CD1c-positive myeloid dendritic cell (primary cell): Measurements from ENCODE around the gene SLC10A2.
"Not testable (repeated sequence)": the region's sequence is repeated elsewhere in the genome, so short reads cannot be mapped to it uniquely, and the experiment has no call there.

ENCODE experiments used
- DNase-seq: peaks from one replicate; pipeline ENCODE4 v3.0.0-alpha.2; 2016; ENCODE audit errors: extremely low spot score

Gene SLC10A2

GRCh38 chr13:103066079-103066780 lies at the start of gene SLC10A2:
Gene SLC10A2, minus strand, starts transcription at chr13:103066417. Its CDS starts 168 bp downstream, at chr13:103066249.
- DNase-seq, result no peak

DNA sequence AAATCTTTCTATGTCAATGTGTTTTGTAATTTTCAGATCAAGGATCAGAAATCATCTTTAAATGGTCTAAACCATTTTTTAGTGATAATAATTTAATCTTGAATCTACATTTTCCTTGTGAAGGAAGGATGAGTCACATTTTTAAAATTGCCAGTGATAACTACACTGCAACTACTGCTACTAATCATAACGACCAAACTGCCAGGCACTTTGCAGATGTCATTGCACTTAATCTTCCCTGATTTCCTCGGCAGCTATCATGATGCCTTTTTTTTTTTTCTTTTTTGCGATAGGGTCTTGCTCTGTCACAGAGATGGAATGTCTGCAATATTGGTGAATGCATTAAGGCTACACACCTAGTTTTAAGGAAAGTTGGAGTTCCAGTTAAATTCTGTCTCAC lies 41.4 kb upstream of the SLC10A2 start:
- DNase-seq, result no peak

DNA sequence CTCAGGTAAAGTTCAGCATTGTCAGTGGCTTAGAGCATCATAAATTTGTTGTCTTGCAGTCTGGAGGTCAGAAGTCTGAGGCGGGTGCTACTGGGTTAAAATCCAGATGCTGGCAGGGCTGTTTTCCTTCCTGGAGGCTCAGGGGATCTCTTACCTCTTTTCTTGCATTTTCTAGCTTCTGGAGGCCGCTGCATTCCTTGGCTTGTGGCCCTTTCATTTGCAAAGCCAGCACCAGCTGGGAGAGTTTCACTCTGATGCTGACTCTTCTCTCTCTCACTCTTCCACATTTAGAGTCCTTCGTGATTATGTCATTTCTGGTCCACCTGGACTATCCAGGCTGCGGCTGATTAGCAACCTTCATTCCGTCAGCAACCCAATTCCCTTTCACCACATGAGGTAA lies 38.1 kb upstream of the SLC10A2 start:
- DNase-seq, result no peak

- DNase-seq, result not testable (repeated sequence)
Observed at GRCh38 chr13:103103456-103103855, 37.2 kb upstream of the SLC10A2 start.

DNA sequence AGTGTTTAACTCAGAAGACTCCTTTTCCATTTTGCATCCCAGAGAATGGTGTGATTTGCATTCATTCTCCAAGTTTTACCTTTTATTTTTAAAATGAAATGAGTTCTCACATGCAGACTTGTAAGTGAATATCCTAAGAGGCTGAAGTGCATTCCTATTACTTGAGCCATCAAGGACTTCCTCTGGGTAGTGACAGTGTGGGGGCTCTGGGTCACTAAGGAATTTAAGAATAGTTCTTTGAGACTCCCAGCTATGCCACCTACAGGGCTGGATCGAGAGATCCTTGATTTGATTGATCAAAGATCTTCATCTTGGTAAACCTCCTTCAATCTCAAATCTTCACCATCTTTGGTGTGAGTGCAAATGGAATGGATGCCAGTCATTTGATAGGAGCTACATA lies 36.3 kb upstream of the SLC10A2 start:
- DNase-seq, result no peak

DNA sequence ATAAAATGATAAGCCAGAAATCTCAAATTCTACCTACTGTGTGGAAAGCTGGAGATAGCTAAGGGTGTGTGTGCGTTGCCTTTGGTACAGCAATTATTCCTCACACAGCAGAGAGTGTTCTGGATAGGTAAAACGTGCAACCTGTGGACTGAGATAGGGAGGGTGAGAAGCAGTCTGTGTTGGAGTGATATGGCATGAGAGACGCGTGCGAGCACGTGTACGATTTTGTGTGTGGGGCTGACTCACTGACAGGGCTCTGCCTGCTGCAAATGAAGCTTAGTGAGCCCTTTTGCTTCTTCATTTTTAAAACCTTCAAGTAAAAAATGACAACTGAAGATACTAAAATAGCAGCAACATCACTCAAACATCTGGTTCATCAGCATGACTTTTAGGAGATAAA lies 35.7 kb upstream of the SLC10A2 start:
- no peak for DNase-seq

GRCh38 chr13:103101500-103101899 lies 35.3 kb upstream of the SLC10A2 start:
- no peak for DNase-seq

- no peak for DNase-seq
Observed at GRCh38 chr13:103100830-103101229, 34.6 kb upstream of the SLC10A2 start.

- no peak for DNase-seq
Observed at GRCh38 chr13:103099722-103100293, 33.6 kb upstream of the SLC10A2 start.

- no peak for DNase-seq
Observed at GRCh38 chr13:103098535-103098934, 32.3 kb upstream of the SLC10A2 start.

DNA sequence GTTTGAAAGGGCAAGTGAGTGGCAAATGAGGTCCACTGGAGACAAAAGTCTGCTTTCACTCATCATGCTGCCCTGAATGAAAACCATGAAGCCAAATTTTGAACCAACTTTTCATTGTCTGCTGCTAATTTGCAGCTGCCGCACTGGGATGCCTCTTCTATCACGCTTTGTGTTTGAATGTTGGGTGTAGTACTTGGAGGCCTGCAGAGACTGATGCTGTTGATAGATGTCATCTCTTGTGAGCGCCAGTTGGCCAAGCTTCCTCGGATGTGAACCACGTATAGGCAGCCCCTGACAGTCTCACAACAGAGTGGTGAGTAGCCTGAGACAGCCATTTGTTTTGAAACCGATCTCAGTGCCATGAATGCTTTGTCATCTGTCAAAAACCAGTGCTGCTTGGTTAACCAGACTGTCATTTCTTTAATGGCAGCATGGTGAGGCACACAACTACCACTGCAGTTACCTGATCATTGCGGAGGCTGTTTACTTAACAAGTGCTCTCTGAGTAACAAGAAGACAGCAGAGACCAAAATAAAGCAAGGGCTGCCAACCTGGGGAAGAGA lies 31.2 kb upstream of the SLC10A2 start:
- no peak for DNase-seq

DNA sequence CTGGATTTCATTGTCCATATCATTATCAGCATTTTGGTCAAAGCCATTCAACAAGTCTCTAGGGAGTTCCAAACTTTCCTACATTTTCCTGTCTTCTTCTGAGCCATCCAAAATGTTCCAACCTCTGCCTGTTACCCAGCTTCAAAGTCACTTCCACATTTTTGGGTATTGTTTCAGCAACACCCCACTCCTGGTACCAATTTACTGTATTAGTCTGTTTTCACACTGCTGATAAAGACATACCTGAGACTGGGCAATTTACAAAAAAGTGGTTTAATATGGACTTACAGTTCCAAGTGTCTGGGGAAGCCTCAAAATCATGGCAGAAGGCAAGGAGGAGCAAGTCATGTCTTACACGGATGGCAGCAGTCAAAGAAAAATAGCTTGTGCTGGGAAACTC lies 27.4 kb upstream of the SLC10A2 start:
- DNase-seq, result not testable (repeated sequence)

- no peak for DNase-seq
Observed at GRCh38 chr13:103087275-103087674, 21.1 kb upstream of the SLC10A2 start.

GRCh38 chr13:103081435-103081834 lies 15.2 kb upstream of the SLC10A2 start:
- DNase-seq, result no peak

- no peak for DNase-seq
Observed at GRCh38 chr13:103078158-103078557, 11.9 kb upstream of the SLC10A2 start.

- no peak for DNase-seq
Observed at GRCh38 chr13:103068836-103069235, 2.6 kb upstream of the SLC10A2 start.

DNA sequence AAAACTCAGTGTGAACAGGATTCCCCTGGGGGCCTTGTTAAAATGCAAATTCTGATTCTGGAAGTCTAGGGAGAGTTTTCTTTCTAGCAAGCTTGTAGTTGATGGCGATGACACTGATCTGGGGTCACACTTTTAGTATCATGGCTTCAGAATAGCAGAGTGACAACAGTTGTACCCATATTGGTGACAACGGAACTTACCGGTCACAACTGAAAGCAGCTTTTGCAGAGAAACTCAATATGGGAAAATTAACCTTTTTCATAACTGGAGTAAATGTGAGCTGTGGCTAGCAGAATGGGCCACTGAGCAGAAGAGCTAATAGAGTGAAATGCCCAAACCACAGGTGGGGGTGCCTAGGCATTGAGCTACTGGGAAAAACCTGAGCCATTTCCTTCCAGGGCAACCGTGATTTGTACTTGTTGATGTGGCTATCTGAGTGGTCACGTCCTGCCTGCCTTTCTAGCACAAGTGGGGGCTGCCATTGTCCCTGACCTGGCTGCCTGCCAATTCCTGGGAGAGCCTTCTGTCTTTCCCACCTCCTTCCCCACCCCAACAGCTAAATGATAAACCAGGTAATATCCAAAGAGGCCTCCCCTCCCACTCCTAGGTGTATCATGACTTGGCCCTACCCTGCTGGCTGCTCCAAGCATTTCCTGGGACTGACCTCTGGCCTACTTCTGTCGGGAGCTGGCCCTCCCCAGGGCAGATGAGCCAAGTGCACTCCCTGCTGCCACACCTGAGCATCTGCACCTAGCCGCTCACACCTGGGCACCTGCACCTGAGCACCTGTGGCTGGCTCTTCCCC lies 1.7 kb upstream of the SLC10A2 start:
- no peak for DNase-seq

- no peak for DNase-seq
Observed at GRCh38 chr13:103066781-103067345, 646 bp upstream of the SLC10A2 start.

- DNase-seq, result no peak
Observed at GRCh38 chr13:103063376-103063775, 2.8 kb downstream of the SLC10A2 start.

- DNase-seq, result no peak
Observed at GRCh38 chr13:103062079-103062478, 4.1 kb downstream of the SLC10A2 start.

- DNase-seq, result no peak
Observed at GRCh38 chr13:103056008-103056407, 10.2 kb downstream of the SLC10A2 start.

- no peak for DNase-seq
Observed at GRCh38 chr13:103055166-103055565, 11.1 kb downstream of the SLC10A2 start.
